Measurements from ENCODE around the gene SPRED3. TPM values are rescaled to one million over a fixed set of nuclear protein-coding genes. Genes with fewer than 3 reads are reported as not detected.

The SPRED3 gene
- total RNA-seq, 1 experiment from 2014 or later, result 7.2 TPM

DNA sequence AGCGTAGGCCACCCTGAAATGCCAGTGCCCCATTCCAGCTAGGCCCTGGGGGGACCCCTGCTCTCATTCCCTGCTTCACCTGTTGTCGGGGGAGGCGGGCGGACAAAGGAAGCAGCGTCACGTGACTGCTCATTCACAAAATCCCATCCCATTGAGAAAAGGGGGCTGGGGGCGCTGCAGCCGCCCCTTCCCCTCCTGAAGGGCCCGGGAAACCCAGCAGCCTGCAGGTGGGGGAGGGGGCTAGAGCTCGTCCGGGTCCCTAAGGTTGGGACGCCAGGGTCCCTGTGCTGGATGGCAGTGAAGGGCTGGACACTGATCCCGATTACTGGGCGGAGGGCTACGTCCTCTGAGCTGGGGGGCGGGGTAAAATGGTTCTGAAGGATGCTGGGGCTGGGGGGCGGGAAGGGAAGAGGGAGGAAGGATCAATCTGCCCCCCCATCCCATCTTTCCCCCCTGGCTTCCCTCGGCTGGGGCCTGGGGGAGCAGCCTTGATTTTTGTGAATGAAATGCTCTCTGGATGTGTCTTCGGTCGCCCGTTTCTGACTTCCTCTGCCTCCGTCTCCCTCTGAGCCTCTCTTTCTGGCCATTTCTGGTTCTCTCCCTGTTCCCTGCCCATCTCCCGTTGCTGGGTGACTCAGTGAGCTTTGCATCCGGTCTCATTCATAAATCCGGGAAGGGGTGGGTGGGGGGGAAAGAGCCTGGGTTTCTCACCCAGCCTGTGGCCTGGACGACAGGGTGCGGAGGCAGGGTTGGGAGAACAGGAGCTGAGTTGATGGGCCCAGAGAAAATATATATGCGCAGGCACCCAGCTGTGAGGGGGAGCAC lies 816 bp downstream of the SPRED3 start (continued):
- TF ChIP-seq, protein P1, sequence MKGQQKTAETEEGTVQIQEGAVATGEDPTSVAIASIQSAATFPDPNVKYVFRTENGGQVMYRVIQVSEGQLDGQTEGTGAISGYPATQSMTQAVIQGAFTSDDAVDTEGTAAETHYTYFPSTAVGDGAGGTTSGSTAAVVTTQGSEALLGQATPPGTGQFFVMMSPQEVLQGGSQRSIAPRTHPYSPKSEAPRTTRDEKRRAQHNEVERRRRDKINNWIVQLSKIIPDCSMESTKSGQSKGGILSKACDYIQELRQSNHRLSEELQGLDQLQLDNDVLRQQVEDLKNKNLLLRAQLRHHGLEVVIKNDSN (CRISPR knock-in tag; IDR thresholded peaks at IDR 0.05), result peak; percentile 95

DNA sequence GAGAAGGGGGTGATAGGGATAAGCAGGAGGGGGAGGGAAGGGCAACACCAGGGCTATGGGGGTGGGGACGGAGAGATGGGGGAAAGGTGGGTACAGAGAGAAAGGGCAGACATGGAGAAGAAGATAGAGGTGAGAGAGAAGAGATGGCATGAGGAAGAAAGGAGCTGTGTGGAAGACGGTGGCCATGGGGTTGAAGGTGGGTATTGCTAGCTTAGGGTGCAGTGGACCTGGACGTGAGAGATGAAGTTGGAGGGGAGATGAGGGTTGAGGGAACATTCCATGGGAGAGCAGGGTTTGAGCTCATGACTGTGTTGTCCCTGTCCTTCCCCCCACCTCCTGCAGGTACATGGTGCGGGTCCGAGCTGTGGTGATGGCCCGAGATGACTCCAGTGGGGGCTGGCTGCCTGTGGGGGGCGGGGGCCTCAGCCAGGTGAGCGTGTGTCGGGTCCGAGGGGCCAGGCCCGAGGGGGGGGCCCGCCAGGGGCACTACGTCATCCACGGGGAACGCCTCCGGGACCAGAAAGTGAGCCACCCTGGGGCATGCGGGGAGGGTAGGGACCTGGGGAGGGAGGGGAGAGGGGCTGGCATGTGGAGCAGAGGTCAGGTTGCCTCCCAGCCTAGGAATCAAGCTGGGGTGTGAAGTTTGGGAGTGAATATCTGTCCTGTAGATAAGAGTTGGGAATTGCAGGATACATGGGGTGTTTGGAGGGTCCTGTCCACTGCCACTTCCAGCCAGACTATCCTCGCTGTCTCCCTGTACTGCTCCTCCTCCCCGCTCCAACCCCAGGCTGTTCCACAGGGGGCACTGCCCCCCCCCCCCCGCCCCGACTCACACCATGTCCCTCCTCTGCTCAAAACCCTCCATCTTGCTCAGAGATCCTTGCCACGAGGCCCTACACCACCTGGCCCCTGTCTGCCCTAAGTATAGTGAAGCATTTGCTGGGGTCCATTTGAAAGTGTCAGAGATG lies 1.7 kb downstream of the SPRED3 start:
- TF ChIP-seq, protein P2, sequence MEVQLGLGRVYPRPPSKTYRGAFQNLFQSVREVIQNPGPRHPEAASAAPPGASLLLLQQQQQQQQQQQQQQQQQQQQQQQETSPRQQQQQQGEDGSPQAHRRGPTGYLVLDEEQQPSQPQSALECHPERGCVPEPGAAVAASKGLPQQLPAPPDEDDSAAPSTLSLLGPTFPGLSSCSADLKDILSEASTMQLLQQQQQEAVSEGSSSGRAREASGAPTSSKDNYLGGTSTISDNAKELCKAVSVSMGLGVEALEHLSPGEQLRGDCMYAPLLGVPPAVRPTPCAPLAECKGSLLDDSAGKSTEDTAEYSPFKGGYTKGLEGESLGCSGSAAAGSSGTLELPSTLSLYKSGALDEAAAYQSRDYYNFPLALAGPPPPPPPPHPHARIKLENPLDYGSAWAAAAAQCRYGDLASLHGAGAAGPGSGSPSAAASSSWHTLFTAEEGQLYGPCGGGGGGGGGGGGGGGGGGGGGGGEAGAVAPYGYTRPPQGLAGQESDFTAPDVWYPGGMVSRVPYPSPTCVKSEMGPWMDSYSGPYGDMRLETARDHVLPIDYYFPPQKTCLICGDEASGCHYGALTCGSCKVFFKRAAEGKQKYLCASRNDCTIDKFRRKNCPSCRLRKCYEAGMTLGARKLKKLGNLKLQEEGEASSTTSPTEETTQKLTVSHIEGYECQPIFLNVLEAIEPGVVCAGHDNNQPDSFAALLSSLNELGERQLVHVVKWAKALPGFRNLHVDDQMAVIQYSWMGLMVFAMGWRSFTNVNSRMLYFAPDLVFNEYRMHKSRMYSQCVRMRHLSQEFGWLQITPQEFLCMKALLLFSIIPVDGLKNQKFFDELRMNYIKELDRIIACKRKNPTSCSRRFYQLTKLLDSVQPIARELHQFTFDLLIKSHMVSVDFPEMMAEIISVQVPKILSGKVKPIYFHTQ (CRISPR knock-in tag; IDR thresholded peaks at IDR 0.05), result no peak
- TF ChIP-seq, protein P3, sequence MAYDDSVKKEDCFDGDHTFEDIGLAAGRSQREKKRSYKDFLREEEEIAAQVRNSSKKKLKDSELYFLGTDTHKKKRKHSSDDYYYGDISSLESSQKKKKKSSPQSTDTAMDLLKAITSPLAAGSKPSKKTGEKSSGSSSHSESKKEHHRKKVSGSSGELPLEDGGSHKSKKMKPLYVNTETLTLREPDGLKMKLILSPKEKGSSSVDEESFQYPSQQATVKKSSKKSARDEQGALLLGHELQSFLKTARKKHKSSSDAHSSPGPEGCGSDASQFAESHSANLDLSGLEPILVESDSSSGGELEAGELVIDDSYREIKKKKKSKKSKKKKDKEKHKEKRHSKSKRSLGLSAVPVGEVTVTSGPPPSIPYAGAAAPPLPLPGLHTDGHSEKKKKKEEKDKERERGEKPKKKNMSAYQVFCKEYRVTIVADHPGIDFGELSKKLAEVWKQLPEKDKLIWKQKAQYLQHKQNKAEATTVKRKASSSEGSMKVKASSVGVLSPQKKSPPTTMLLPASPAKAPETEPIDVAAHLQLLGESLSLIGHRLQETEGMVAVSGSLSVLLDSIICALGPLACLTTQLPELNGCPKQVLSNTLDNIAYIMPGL (CRISPR knock-in tag; IDR thresholded peaks at IDR 0.05), result no peak
- no peak for TF ChIP-seq SMAD3 (CRISPR knock-in tag; IDR thresholded peaks at IDR 0.05; ENCODE audit: borderline replicate concordance)
- TF ChIP-seq JAZF1 (CRISPR knock-in tag; IDR thresholded peaks at IDR 0.05), result no peak
- TF ChIP-seq, protein P4, sequence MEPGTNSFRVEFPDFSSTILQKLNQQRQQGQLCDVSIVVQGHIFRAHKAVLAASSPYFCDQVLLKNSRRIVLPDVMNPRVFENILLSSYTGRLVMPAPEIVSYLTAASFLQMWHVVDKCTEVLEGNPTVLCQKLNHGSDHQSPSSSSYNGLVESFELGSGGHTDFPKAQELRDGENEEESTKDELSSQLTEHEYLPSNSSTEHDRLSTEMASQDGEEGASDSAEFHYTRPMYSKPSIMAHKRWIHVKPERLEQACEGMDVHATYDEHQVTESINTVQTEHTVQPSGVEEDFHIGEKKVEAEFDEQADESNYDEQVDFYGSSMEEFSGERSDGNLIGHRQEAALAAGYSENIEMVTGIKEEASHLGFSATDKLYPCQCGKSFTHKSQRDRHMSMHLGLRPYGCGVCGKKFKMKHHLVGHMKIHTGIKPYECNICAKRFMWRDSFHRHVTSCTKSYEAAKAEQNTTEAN (CRISPR knock-in tag; IDR thresholded peaks at IDR 0.05), result no peak
- no peak for TF ChIP-seq FOXK1 (CRISPR knock-in tag; IDR thresholded peaks at IDR 0.05)
- TF ChIP-seq, protein P5, sequence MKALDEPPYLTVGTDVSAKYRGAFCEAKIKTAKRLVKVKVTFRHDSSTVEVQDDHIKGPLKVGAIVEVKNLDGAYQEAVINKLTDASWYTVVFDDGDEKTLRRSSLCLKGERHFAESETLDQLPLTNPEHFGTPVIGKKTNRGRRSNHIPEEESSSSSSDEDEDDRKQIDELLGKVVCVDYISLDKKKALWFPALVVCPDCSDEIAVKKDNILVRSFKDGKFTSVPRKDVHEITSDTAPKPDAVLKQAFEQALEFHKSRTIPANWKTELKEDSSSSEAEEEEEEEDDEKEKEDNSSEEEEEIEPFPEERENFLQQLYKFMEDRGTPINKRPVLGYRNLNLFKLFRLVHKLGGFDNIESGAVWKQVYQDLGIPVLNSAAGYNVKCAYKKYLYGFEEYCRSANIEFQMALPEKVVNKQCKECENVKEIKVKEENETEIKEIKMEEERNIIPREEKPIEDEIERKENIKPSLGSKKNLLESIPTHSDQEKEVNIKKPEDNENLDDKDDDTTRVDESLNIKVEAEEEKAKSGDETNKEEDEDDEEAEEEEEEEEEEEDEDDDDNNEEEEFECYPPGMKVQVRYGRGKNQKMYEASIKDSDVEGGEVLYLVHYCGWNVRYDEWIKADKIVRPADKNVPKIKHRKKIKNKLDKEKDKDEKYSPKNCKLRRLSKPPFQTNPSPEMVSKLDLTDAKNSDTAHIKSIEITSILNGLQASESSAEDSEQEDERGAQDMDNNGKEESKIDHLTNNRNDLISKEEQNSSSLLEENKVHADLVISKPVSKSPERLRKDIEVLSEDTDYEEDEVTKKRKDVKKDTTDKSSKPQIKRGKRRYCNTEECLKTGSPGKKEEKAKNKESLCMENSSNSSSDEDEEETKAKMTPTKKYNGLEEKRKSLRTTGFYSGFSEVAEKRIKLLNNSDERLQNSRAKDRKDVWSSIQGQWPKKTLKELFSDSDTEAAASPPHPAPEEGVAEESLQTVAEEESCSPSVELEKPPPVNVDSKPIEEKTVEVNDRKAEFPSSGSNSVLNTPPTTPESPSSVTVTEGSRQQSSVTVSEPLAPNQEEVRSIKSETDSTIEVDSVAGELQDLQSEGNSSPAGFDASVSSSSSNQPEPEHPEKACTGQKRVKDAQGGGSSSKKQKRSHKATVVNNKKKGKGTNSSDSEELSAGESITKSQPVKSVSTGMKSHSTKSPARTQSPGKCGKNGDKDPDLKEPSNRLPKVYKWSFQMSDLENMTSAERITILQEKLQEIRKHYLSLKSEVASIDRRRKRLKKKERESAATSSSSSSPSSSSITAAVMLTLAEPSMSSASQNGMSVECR (CRISPR knock-in tag; IDR thresholded peaks at IDR 0.05; ENCODE audit: borderline replicate concordance), result no peak
- TF ChIP-seq CREB1 (CRISPR knock-in tag; IDR thresholded peaks at IDR 0.05), result no peak
- TF ChIP-seq CBFB (CRISPR knock-in tag; IDR thresholded peaks at IDR 0.05; ENCODE audit: low read depth), result no peak
- TF ChIP-seq MXD4 (CRISPR knock-in tag; IDR thresholded peaks at IDR 0.05; ENCODE audit: borderline replicate concordance), result no peak
- TF ChIP-seq SOX15 (CRISPR knock-in tag; IDR thresholded peaks at IDR 0.05), result no peak
- TF ChIP-seq, protein P6, sequence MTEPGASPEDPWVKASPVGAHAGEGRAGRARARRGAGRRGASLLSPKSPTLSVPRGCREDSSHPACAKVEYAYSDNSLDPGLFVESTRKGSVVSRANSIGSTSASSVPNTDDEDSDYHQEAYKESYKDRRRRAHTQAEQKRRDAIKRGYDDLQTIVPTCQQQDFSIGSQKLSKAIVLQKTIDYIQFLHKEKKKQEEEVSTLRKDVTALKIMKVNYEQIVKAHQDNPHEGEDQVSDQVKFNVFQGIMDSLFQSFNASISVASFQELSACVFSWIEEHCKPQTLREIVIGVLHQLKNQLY (CRISPR knock-in tag; IDR thresholded peaks at IDR 0.05), result no peak
- no peak for TF ChIP-seq ZNF396 (CRISPR knock-in tag; IDR thresholded peaks at IDR 0.05; ENCODE audit: borderline replicate concordance)
- no peak for TF ChIP-seq SP1 (CRISPR knock-in tag; conservative IDR thresholded peaks at IDR 0.05)
- TF ChIP-seq, protein P7, sequence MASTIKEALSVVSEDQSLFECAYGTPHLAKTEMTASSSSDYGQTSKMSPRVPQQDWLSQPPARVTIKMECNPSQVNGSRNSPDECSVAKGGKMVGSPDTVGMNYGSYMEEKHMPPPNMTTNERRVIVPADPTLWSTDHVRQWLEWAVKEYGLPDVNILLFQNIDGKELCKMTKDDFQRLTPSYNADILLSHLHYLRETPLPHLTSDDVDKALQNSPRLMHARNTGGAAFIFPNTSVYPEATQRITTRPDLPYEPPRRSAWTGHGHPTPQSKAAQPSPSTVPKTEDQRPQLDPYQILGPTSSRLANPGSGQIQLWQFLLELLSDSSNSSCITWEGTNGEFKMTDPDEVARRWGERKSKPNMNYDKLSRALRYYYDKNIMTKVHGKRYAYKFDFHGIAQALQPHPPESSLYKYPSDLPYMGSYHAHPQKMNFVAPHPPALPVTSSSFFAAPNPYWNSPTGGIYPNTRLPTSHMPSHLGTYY (CRISPR knock-in tag; IDR thresholded peaks at IDR 0.05), result no peak
- Mint-ChIP-seq H3K36me3 (peaks cover 24% of the 10 kb centered on the region), H3K27me3 (ENCODE audit: low read depth) (peaks cover 10% of the 10 kb centered on the region), H3K27ac (no peak overlapping the region), H3K9me3 (no peaks in the 10 kb centered on the region), H3K4me1 (peaks cover 34% of the 10 kb centered on the region), H3K4me3 (peak overlapping the region; percentile 83)
- DNase-seq (ENCODE audit: low spot score) (no peak), ATAC-seq (no peak)
- POLR2A ChIA-PET, result interaction anchor here (0.7 to 1.5 kb wide), 3 partner anchors 12 to 152 kb away, joined by 3 to 9 read pairs (median 5); partner anchors contain the start of genes FAM98C and PSMD8
- CTCF ChIA-PET, result interaction anchor here (0.6 to 3.9 kb wide), 5 partner anchors 13 to 345 kb away, joined by 3 to 110 read pairs (median 3); partner anchors contain the start of genes FAM98C and PSMD8

Measured in WTC11 (cell line).